Right hindlimb (tissue), 1 donor: ENCODE measurements around the gene TREML4.

ENCODE experiments used
- DNase-seq: peaks from one replicate; pipeline ENCODE4 v3.0.0-alpha.2; 2018

TREML4 gene

DNA sequence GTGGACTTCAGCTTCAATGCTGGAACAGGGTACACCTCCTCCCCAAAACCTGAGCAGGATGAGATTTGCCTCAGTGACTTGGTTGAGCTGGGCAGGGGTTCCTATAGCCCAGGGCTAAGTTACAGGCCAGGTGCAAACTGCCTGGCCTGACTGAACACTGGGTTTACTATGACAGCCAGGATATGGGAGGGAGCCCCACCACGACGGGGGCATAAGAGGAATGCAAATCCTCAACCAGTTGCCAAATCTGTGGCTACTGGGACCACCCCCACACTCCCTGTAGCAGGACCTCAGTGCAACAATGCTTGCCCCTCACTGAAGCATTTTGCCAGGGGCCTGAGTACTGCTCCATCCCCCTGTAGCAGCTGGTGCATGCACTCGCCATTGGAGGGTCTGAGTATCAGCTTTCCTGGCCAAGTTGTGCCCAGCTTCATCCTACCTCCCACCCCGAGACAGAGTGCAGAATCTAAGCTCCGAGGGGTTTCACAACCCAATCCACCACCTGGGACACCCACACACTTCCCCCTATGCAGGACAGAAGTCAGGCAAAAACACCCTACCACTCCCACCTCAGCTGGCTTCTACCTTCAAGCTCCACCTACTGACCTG is 27.6 kb downstream of the TREML4 start:
- no peak for DNase-seq

DNA sequence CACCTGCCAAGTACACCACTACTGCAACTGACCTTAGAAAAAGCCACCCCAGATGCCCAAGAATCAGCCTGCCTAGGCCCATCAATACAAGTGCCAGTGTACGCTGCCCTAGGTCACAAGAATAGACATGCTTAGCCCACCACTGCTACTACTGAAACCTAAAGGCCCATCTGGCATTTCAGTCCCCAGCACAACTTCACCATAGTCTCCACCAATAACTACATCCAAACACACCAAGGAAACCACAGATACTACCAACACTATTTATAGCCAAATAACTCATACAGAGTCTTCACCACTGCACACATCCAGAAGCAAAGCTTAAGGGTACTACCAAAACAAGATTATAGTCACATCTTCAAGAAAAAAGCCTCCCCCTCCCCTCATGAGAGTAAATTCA is 28.2 kb downstream of the TREML4 start:
- no peak for DNase-seq

DNA sequence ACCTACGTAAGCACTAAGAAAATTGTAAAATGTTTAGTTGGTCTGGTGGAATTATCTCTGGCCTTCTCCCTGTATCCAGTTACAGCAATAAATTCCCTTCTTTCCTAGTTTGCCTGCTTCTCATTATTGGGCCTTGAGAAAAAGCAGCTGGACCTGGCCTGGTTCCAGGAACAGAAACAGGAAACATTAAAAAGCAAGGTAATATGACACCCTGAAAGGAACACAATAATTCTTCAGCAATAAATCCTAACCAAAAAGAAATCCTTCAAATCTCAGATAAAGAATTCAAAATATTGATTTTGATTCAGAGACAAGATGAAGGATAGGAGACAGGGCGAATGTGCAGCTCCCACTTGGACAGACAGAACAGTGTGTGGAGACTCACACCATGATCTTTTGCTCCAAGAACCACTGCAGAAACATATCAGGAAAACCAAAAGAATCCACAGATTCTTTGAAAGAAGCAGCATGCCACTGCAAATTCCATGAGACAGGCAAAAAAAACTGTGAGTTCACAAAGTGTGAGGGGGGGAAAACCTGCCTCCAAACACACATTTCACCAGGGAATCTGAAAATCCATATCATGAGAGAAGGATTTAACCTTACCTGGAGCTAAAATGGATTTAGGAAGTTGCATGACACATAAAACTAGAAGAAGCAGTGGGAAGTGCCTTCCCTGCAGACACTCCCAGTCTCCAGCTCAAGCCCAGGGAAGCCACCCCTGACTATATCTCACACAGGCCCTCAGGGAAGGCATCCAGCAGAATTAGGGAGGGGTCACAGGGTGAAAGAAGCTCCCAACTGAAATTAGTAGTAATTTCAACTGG is 29.4 kb downstream of the TREML4 start:
- peak; percentile 72 for DNase-seq

DNA sequence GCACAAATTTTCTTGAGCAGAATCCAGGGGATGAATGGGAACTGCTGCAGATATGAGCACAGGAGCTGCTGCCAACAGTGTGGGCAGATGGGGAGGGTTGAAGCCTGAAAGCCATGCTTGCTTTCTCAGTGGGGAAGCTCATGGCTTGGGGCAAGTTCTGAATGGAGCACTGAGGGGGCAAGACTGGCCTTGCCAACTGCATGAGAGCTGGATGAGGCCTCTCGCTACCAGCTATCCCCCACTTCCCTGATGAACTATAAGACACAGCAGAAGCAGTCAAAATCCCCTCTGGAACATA is 30.0 kb downstream of the TREML4 start:
- no peak for DNase-seq

DNA sequence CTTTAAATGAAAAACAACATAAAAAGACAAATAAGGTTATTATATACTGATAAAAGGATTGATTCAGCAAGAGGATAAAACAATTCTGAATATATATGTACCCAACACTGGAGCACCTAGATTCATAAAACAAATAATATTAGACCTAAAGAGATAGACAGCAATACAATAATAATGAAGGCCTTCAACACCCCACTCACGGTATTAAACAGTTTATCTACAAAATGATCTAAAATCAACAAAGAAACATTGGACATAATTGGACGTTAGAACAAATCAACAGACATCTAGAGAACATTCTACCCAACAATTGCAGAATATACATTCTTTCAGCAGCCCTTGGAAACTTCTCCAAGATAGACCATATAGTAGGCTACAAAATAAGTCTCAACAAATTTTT is 34.3 kb downstream of the TREML4 start:
- no peak for DNase-seq

DNA sequence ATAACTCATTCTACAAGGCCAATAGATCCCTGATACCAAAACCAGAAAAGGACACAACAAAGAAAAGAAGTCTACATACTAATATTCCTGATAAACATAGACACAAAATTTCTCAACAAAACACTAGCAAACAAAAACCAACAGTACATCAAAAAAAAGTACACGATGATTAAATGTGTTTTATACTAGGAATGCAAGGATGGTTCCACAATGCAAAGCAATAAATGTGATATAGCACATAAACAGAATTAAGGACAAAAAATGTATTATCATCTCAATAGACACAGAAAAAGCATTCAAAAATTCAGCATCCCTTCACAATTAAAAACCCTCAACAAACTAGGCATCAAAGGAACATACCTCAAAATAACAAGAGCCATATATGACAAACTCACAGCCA is 35.1 kb downstream of the TREML4 start:
- DNase-seq: no peak

DNA sequence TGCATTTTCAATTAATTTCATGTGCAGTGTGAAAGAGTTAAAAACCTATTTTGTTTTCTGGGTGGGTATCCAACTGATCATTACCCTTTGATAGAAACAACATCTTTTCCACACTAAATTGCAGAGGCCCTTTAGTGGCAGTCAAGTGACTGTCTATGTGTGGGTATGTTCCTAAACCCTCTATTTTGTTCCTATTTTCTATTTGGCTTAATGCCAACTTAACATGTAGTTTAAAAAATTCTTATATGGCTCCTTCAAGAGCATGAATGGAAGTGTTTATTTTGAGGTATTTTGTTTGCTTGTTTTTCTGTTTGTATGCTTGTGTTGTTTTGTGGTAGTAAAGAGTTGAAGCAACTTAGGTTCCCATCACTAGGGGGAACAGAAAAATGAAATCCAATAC is 38.4 kb downstream of the TREML4 start:
- DNase-seq: no peak

DNA sequence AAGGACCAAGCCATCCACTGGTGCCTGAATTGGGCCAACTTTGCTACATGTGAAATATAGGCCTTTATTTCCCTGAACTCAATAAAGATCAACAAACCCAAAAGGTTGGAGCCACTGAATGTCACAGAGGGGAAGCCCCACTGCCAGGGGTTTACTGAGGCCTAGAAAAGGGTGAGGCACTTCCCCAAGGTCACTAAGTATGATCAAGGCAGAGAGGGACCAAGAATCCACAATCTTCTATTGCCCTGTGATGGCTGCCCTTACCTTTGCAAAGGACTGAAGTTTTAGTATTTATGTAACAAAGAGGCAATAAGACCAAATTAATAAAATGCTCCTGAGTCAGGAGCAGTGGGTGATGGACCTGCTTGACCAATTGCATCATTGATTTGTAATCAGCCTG is 40.3 kb downstream of the TREML4 start:
- DNase-seq: no peak

DNA sequence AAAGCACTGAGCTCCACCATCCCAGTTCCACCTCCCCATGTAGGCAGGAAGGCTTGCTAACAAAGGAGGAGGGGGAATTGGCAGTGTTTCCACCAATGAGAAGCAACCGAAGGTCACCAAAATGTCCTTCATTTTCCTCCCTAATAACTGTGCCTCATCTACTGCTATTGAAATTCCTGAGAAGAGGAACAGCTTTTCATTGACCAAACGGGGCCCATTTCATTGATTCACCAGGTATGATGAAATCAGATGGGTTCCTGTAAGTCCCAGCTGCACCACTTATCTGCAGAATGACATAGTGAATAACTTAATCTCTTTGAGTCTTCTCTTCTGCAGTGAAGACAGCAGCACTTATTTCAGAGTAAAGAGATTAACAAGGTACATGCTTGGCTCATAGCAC is 41.0 kb downstream of the TREML4 start:
- no peak for DNase-seq

DNA sequence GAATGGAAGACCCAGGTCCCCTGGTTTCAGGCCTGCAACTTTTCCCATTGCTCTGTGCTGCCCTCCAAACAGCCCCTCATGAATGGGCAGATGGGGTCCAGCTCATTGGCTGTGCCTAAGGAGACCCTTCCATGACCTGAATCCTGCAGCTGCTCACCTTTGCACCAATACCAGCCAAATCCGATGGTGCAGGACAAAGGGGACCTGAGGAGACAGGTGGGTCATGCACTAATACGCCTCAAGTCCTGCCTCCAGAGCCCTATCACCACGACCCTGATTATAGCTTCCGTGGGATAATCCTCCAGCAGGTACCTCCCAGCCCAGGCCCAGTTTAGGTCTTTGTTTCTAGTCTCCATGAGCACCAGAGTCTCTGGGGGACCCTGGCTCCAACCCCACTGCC is 41.6 kb downstream of the TREML4 start:
- DNase-seq: no peak

DNA sequence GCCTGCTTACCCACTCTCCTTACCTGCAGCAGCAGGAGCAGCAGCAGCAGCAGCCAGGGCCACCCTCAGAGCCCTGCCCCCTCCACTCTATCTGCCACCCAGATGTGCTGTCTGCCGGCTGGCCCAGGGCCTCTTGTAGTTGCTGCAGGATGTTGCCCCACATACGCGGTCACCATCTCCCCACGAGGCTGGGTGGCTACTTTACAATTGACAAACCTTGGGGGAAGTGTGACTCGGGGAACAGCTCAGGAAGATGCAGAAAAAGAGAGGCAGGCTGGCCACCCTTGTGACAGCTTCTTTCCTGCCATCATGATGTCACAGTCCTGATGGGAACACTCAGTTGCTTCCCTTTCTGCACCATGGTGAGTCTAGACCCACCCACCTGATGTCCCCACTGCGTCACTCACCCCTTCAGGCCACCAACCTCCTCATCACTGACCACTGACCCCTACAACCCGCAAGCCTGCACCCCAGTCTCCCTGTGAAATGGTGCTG is 43.8 kb downstream of the TREML4 start:
- no peak for DNase-seq

DNA sequence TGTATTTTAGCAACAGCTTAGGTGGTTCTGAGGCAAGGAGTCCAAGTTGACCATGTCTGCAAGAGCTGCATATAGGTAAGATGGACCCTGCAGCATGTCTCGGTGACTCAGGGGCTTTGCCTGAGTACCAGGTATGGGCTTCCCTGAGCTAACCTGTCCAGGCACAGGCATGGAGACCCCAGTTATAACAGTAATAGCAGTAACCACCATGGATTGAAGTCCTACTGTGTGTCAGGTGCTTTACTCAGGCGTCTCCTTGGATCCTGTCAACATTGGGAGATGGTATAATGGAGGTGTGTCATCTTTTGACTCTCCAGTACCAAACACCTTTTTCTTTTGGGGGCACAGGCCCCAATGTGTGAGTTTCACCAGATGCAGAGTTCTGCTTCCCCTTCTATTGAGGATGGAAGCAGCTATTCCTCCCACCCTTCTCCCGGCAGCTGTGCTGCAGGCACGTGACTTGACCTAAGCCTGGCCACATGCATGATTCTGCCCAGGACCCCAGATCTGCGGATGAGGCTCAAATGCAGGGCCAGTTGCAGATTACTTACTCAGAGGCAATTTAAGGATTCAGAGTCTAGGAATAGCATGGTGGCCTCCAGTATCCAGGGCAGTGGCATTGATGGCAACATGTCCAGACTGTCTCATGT is 44.6 kb downstream of the TREML4 start:
- DNase-seq: no peak

DNA sequence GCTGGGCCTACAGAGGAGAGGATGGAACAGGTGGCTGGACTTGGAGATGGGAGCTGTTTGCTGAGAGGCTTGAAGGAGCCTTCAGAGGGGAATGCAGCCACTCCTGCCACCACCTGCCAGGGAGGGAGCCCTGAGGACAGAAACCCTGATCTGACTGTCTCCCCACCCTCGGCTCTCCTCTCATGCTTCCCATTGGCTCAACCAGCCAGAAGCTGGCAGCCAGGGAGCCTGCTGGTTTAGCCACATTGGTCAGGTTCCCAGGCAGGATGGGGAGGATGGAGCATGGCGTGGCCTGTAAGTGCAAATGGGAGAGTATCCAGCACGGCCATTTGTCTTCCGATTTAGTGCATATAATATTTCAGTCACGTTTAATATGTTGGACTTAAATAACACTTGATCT is 45.6 kb downstream of the TREML4 start:
- no peak for DNase-seq

DNA sequence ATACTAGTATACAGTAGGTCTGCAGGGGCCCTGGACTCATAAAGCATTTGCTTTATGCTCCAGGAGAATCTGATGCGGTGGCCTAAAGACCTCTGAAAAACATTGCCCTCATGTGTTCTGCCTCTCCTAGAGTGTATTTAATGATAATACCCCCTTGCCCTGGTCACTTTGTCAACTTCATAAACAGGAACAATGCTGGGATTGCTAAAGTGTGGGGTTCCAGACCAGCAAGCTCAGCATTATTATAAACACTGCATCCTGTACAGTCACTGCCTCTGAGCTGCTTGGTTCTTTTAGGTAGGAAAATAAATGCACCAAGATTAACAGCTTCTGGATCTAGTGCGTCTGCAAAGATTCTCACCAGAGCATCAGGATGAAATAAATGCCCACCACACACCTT is 46.1 kb downstream of the TREML4 start:
- no peak for DNase-seq

DNA sequence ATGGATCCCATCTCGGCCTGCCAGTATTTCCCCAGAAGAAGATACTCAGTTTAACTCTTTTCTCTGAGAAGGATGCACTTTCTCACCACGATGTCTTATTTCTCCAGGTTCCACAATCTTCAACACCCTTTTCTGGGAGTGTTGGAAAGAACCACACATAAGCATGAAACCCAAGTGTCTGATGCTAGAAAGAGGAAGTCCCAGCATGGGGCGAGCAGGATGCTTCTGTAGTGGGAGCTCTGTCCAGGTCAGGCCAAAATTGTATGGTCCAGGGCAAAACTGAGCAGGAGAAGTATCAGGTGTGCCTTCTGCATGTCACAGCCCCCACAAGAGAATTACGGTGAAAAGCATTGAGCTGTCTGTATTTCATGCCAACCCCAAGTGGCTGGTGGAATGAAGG is 47.3 kb downstream of the TREML4 start:
- DNase-seq: no peak

DNA sequence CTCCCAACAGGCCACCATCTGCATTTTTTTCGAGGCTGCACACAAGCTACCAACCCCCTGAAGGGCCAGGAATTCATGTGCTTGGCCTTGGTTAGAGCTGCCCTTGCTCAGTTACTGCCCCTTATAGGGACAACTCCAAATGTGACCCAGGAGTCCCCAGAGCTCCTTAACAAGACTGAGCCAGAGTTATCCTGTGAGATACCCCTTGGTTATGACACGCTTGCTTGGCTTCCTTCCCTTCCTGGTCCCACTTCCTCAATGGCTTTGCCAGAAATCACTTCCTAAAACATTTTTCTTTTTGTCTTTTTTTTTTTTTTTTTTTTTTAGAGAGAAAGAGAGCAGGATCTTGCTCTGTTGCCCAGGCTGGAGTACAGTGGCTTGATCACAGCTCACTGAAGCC is 49.5 kb downstream of the TREML4 start:
- no peak for DNase-seq

DNA sequence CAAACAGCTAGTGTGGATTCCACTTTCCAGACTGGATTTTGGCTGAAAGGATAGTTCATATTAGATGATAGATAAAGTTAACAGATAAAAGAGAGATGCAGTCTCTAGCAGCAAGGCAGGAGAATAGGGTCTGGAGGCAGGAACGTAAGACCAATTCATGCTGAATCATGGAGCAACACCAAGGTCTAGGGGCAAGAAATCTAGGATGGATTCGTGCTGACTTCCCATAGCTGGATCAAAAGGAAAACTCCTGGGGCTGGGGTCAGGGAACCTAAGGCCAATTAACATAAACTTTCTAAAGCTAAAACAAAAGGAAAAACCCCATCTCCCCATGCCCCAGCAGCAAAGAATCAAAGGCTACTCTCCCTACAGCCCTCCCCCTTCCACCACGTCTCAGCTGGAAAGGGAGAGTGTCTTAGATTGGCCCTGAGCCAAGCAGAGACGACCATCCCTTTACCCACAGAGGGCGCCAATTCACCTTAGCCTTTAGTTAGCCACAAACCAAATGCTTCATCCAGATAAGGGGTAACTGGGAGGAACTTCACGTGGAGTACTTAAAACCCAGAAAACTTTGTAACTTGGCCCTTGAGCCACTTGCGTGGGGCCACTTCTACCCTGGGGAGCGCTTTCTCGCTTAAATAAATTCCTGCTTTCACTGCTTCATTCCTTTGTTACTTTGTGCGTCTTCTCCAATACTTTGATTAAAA is 50.7 kb downstream of the TREML4 start:
- DNase-seq: peak; percentile 58

DNA sequence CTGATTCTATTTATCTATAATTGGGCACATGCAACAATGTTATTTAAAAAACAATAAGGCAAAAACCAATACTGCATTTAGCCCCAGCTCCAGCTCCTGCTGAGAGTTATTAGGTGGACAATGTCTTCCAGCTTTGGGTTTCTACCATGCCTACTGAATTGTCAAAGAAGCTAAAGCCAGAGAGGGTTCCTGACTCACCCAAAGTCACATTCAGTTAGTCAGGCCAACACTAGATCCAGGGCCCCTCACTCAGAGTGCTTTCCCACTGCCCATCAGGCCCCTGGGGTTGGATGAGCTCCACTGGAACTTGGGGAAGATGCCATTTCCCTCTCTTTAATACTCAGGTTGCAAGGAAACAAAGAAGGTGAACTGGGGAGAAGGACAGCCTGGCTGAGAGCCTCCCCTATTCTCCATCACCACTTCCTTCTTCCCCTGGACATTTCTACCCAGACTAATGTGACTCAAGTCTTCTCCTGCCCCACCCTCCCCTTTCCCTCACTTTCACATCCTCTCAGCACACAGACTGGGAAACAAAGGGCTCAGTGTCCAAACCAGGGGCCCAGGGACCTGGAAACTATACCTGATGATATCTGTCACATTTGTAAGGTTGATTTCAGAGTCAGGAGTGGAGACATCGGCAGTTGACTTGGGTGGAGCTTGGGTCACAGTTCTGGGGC is 52.4 kb downstream of the TREML4 start:
- DNase-seq: no peak

DNA sequence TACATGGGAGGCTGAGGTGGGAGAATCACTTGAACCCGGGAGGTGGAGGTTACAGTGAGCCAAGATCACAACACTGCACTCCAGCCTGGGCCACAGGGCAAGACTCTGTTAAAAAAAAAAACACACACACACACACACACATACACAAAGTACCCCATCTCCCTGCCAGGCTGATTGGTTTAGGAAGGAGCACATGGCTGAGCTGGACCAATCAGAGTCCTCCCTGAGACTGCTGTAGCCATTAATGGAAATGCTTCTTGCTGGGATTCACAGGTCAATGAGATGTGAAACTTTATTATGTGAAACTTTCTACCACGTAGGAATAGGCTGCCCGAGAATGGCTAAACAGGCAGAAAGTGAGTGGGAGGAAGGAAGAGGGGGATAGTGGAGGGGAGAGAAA is 55.5 kb downstream of the TREML4 start:
- DNase-seq: no peak

DNA sequence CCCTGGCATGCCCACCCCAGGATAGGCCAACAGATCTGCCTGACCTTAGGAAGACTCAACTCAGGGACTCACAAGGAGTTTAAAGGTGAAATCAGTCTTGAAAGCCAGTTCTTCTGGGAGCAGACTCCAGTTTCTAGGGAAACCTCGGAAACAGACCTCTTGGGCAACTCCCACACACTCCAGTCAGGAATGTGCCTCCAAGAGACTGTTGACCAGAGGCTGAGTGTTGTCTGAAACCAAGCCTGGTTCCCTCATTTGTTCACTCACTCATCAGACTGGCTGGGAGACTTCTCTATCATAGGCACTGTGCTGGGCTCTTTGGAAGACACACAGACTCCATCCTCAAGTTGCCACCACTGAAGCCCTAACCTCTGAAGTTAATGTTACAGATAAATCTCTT is 56.6 kb downstream of the TREML4 start:
- no peak for DNase-seq

DNA sequence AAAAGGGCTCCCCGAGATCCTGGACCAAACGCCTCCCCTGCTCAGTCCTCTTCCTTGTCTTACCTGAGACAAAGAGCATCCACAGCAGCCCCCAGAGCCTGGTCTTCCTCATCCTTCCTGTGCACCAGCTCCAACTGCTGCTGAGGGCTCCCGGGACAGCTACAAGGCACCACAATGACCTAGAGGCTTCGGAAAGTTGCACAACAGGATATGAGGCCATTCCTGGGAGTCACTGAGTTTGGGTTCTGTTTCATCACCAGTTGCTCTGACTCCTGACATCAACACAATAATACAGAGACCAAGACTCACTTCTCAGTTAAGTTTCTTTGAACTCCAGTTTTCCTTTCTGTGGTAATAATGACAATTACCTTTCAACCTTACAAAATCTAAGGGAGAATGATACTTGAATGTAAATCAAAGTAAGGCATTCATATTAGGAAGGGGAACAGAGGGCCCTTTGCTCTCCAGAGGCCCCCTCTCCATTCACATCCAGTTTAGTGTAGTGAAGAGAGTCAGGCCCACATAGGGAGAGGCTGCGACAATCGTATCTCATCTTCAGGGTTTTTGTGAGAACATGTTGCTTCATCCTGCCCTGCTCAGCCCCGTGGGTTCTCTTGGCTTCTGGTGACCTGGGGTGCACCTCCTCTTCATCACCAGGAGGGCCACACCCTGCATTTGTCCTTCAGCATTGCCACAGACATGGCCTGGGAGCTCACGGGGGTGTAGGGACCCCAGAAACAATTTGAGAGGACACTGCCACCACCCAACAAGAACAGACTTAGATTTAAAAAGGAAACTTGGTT is 58.6 kb downstream of the TREML4 start, which contains the start of gene TREM1:
Gene TREM1, minus strand, starts transcription at position 139 of the 803 bp plus-strand sequence. Its CDS starts 27 bp downstream, at position 112.
- no peak for DNase-seq
